Keratinocyte (primary cell): ENCODE data around the gene TP53BP1. TPM values are rescaled to one million over a fixed set of nuclear protein-coding genes. Genes with fewer than 3 reads are reported as not detected.

Experiments used
- DNase-seq: peaks from one replicate; pipeline ENCODE4 v3.0.0-alpha.2; 2011; ENCODE audit warnings: low read depth, missing footprints, low spot score
- FAIRE-seq: peaks from 2 replicates; lab custom pipeline; 2011; peaks lifted over from hg19 to GRCh38; lab: Jason Lieb, UNC
- H2AFZ ChIP-seq: 2 replicates; pipeline ENCODE4 v1.6.0; 2012; ENCODE audit warnings: low read length, control low read depth, inconsistent platforms; ENCODE audit not compliant: control insufficient read depth
- H3K27ac ChIP-seq: 2 replicates; pipeline ENCODE4 v1.5.1; 2011; ENCODE audit warnings: low read length; ENCODE audit not compliant: control insufficient read depth, insufficient read depth
- H3K27me3 ChIP-seq: 3 replicates; pipeline ENCODE4 v1.6.0; 2011; ENCODE audit warnings: low read length; ENCODE audit not compliant: control insufficient read depth, insufficient read depth; ENCODE audit errors: extremely low read depth
- H3K36me3 ChIP-seq, 2 experiments: 2 replicates in 1 of 2; 3 replicates in 1 of 2; pipeline ENCODE4 v1.5.1; 2011; ENCODE audit warnings: low read length in 2 of 2, mild to moderate bottlenecking in 1 of 2; ENCODE audit not compliant: control insufficient read depth in 2 of 2, insufficient read depth in 2 of 2; ENCODE audit errors: extremely low read depth in 1 of 2
- H3K4me1 ChIP-seq: 3 replicates; pipeline ENCODE4 v1.5.1; 2011; ENCODE audit warnings: low read length; ENCODE audit not compliant: control insufficient read depth, insufficient read depth; ENCODE audit errors: extremely low read depth
- H3K4me2 ChIP-seq: 3 replicates; pipeline ENCODE4 v1.6.0; 2011; ENCODE audit warnings: low read depth, low read length; ENCODE audit not compliant: control insufficient read depth, insufficient read depth; ENCODE audit errors: extremely low read depth
- H3K4me3 ChIP-seq, 3 experiments: fragments of 200-600 bp in 1 of 3; sonication (generic) in 1 of 3; 2 replicates in 2 of 3; 3 replicates in 1 of 3; pipeline ENCODE4 v1.5.1; 2011 to 2016; ENCODE audit warnings: low read length in 3 of 3, mild to moderate bottlenecking in 3 of 3, control low read depth in 2 of 3, inconsistent platforms in 1 of 3, low read depth in 1 of 3, mixed read lengths in 1 of 3, mixed run types in 1 of 3, moderate library complexity in 1 of 3; ENCODE audit not compliant: control insufficient read depth in 2 of 3, insufficient read depth in 2 of 3; ENCODE audit errors: extremely low read depth in 1 of 3
- H3K79me2 ChIP-seq: 2 replicates; pipeline ENCODE4 v1.6.0; 2012; ENCODE audit warnings: low read length; ENCODE audit not compliant: control insufficient read depth, insufficient read depth
- H3K9ac ChIP-seq: 3 replicates; pipeline ENCODE4 v1.6.0; 2011; ENCODE audit warnings: low read length; ENCODE audit not compliant: control insufficient read depth, insufficient read depth; ENCODE audit errors: extremely low read depth
- H3K9me1 ChIP-seq: 3 replicates; pipeline ENCODE4 v1.6.0; 2011; ENCODE audit warnings: low read length; ENCODE audit not compliant: control insufficient read depth, insufficient read depth; ENCODE audit errors: extremely low read depth
- H3K9me3 ChIP-seq: 2 replicates; pipeline ENCODE4 v1.5.1; 2012; ENCODE audit warnings: low read depth, low read length; ENCODE audit not compliant: control insufficient read depth
- H4K20me1 ChIP-seq: 3 replicates; pipeline ENCODE4 v1.6.0; 2011; ENCODE audit warnings: low read length; ENCODE audit not compliant: control insufficient read depth, insufficient read depth; ENCODE audit errors: extremely low read depth
- CTCF ChIP-seq, 3 experiments: IDR thresholded peaks in 1 of 3; conservative IDR thresholded peaks in 1 of 3; optimal IDR thresholded peaks in 1 of 3; 2 replicates in 2 of 3; 3 replicates in 1 of 3; pipeline versions ENCODE3 to v1.5.1; 2011; ENCODE audit warnings: low read length in 3 of 3, mild to moderate bottlenecking in 3 of 3, moderate library complexity in 2 of 3, control low read depth in 1 of 3, inconsistent platforms in 1 of 3; ENCODE audit not compliant: insufficient read depth in 2 of 3; ENCODE audit errors: extremely low read depth in 1 of 3
- EZH2 ChIP-seq: IDR thresholded peaks from one replicate; pipeline ENCODE4 v1.6.1; 2012; ENCODE audit warnings: inconsistent platforms, mild to moderate bottlenecking, low read length, moderate library complexity
- dilution Hi-C: fragments of 300-500 bp; cut with MboI; formaldehyde crosslinking; loops from one replicate; pipeline ENCODE4 v1.7.0; 2020; ENCODE audit warnings: low sequenced_read_pairs; ENCODE audit not compliant: extremely low pct_ligation_motif_present
- polyA plus RNA-seq, 5 experiments: library from polyadenylated mRNA; depleted of rRNA in 3 of 5; stranded (reverse) in 3 of 5; stranded (forward) in 1 of 5; unstranded in 1 of 5; fragments of >200 nt; gene quantifications; 1 replicate in 1 of 5; 2 replicates in 3 of 5; 3 replicates in 1 of 5; pipeline versions ENCODE4 v1.2.1 to v1.2.3, GENCODE V29; 2011 to 2012; ENCODE audit warnings: missing spikeins in 2 of 5, low read depth in 1 of 5, low replicate concordance in 1 of 5

Gene TP53BP1
- polyA plus RNA-seq, 1 donor (not counting 4 experiments of a cell fraction or from before 2014, with no cell fraction given) = 30.7 TPM

- H3K27ac ChIP-seq = no peak overlapping the region
- no peaks in the 10 kb centered on the region for H3K4me1 ChIP-seq
- no peaks in the 10 kb centered on the region for H3K9me3 ChIP-seq
- no peaks in the 10 kb centered on the region for H3K79me2 ChIP-seq
- no peak overlapping the region for H2AFZ ChIP-seq
- no peaks in the 10 kb centered on the region for H4K20me1 ChIP-seq
- no peak overlapping the region for H3K4me2 ChIP-seq
- no peaks in the 10 kb centered on the region for H3K27me3 ChIP-seq
- no peak overlapping the region for H3K9ac ChIP-seq
- TF ChIP-seq EZH2 (no peak), CTCF (optimal IDR thresholded peaks at IDR 0.05 in 1 of 3, IDR thresholded peaks at IDR 0.05 in 1 of 3, conservative IDR thresholded peaks at IDR 0.05 in 1 of 3; ENCODE audit: extremely low read depth in 1 of 3, insufficient read depth in 2 of 3, low read length in 3 of 3) (no peak)
- no peak for DNase-seq
- H3K9me1 ChIP-seq = no peaks in the 10 kb centered on the region
- dilution Hi-C loops = no loop called here
- H3K36me3 ChIP-seq = peaks cover 9 to 14% of the 10 kb centered on the region in 2 experiments
- no peak overlapping the region for H3K4me3 ChIP-seq
- FAIRE-seq = no peak
Observed at GRCh38 chr15:43434446-43434845, 58.5 kb downstream of the TP53BP1 start.

GRCh38 chr15:43433661-43434303 is 59.2 kb downstream of the TP53BP1 start:
- Histone ChIP-seq H3K4me3 (no peak overlapping the region), H4K20me1 (no peaks in the 10 kb centered on the region), H3K4me1 (no peaks in the 10 kb centered on the region), H3K9ac (no peak overlapping the region), H3K27ac (no peak overlapping the region), H3K9me1 (no peaks in the 10 kb centered on the region), H3K27me3 (no peaks in the 10 kb centered on the region), H3K79me2 (no peaks in the 10 kb centered on the region), H3K36me3 (peaks cover 9 to 12% of the 10 kb centered on the region in 2 experiments), H3K9me3 (no peaks in the 10 kb centered on the region), H3K4me2 (no peak overlapping the region), H2AFZ (no peak overlapping the region)
- no peak for TF ChIP-seq EZH2
- no peak for TF ChIP-seq CTCF (optimal IDR thresholded peaks at IDR 0.05 in 1 of 3, IDR thresholded peaks at IDR 0.05 in 1 of 3, conservative IDR thresholded peaks at IDR 0.05 in 1 of 3; ENCODE audit: extremely low read depth in 1 of 3, insufficient read depth in 2 of 3, low read length in 3 of 3)
- dilution Hi-C loops = no loop called here
- no peak for DNase-seq
- no peak for FAIRE-seq
